Measurements from ENCODE around the gene FSD1L. TPM values are rescaled to one million over a fixed set of nuclear protein-coding genes. Genes with fewer than 3 reads are reported as not detected.
"Not testable (repeated sequence)": the region's sequence is repeated elsewhere in the genome, so short reads cannot be mapped to it uniquely, and the experiment has no call there.

The FSD1L gene
- total RNA-seq, 1 donor from 2014 or later: 9.9 TPM

DNA sequence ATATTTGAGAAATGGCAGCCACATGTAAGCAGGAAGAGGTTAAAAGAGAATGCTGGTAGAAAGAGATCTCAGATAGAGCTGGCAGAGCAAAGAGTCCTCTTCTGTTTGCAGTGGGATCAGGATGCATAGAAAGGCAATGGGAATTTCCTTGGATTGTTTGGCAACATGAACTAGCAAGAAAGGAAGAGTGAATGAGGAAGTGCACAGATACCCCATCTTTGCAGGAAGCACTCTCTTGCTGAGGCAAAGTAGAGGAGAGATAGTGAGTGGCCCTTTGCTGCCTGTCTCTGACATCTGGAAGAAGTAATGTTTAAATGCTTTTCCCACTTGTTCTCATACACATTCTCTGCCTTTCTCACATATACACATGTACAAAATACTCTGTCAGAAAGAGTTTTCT is 124.6 kb downstream of the FSD1L start:
- DNase-seq: no peak

DNA sequence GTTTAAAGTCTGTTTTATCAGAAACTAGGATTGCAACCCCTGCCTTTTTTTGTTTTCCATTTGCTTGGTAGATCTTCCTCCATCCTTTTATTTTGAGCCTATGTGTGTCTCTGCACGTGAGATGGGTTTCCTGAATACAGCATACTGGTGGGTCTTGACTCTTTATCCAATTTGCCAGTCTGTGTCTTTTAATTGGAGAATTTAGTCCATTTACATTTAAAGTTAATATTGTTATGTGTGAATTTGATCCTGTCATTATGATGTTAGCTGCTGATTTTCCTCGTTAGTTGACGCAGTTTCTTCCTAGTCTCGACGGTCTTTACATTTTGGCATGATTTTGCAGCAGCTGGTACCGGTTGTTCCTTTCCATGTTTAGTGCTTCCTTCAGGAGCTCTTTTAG is 132.1 kb downstream of the FSD1L start:
- DNase-seq: not testable (repeated sequence)

DNA sequence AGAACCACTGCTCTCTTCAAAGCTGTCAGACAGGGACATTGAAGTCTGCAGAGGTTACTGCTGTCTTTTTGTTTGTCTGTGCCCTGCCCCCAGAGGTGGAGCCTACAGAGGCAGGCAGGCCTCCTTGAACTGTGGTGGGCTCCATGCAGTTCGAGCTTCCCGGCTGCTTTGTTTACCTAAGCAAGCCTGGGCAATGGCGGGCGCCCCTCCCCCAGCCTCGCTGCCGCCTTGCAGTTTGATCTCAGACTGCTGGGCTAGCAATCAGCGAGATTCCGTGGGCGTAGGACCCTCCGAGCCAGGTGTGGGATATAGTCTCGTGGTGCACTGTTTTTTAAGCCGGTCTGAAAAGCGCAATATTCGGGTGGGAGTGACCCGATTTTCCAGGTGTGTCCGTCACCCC is 133.7 kb downstream of the FSD1L start:
- not testable (repeated sequence) for DNase-seq

DNA sequence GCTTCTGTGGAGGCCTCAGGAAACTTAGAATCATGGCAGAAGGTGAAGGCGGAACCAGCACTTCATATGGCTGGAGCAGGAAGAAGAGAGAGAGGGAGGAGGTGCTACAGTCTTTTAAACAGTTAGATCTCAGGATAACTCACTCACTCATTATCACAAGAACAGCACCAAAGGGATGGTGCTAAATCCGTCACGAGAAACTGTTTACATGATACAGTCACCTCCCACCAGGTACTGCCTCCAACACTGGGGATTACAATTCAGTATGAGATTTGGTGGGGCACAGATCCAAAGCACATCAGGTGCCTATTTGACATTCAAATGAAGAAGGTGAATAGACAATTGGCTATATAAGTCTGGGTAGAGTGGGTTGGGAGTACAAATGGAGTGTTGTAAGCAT is 145.3 kb downstream of the FSD1L start:
- DNase-seq: no peak

Other genes starting within 250 kb of the FSD1L start
- 33.5 TPM for gene SLC44A1, start 203.4 kb upstream of the FSD1L start, total RNA-seq
- 18.6 TPM for gene FKTN, start 110.1 kb downstream of the FSD1L start, total RNA-seq
- gene TAL2, start 214.4 kb downstream of the FSD1L start, total RNA-seq: 1.7 TPM
- gene TMEM38B, start 246.5 kb downstream of the FSD1L start, total RNA-seq: 19.9 TPM